SK-N-SH (cell line): ENCODE measurements around the gene MVB12B. TPM values are rescaled to one million over a fixed set of nuclear protein-coding genes. Genes with fewer than 3 reads are reported as not detected.

Source experiments
- CTCF ChIA-PET: fragments of 300-600, 350-600 bp; formaldehyde crosslinking; extraction: SDS; loops from one replicate; lab custom pipeline; 2021; lab: Yijun Ruan, JAX
- POLR2A ChIA-PET: fragments of 350-600 bp; sonication (Branson Sonifier 250); formaldehyde crosslinking; extraction: SDS; loops from one replicate; lab custom pipeline; 2020; ENCODE audit warnings: antibody characterized with exemption, inconsistent platforms; lab: Yijun Ruan, JAX
- DNase-seq: peaks from one replicate; pipeline ENCODE4 v3.0.0; 2012
- H2AFZ ChIP-seq: fragments of 200-600 bp; sonication (generic); 2 replicates; pipeline ENCODE4 v1.8.1; 2016; ENCODE audit warnings: antibody characterized with exemption, mild to moderate bottlenecking, low read depth
- H3F3A ChIP-seq: fragments of 200-600 bp; sonication (generic); replicated peaks from 2 replicates; pipeline ENCODE3; 2016; ENCODE audit warnings: antibody characterized with exemption, mild to moderate bottlenecking; ENCODE audit not compliant: insufficient read depth
- H3K27ac ChIP-seq, 2 experiments: fragments of 200-500 bp in 1 of 2; fragments of 200-600 bp in 1 of 2; sonication (Bioruptor generic) in 1 of 2; sonication (generic), shearing (Covaris generic) in 1 of 2; 2 replicates each; pipeline versions ENCODE4 v1.5.1 to v1.6.1; 2014 to 2016; ENCODE audit warnings: low read depth in 2 of 2, inconsistent platforms in 1 of 2, low read length in 1 of 2, mild to moderate bottlenecking in 1 of 2, mixed read lengths in 1 of 2
- H3K27me3 ChIP-seq: fragments of 200-600 bp; sonication (generic), shearing (Covaris generic); 2 replicates; pipeline ENCODE4 v1.6.1; 2016; ENCODE audit warnings: mixed run types; ENCODE audit not compliant: insufficient read depth
- H3K36me3 ChIP-seq, 2 experiments: fragments of 200-500 bp in 1 of 2; fragments of 200-600 bp in 1 of 2; sonication (Bioruptor generic) in 1 of 2; sonication (generic) in 1 of 2; replicated peaks in 1 of 2; 2 replicates each; pipeline versions ENCODE3 to v1.5.1; 2014 to 2016; ENCODE audit warnings: low read length in 1 of 2, mild to moderate bottlenecking in 1 of 2; ENCODE audit not compliant: insufficient read depth in 2 of 2, control insufficient read depth in 1 of 2
- H3K4me1 ChIP-seq, 2 experiments: fragments of 200-500 bp in 1 of 2; fragments of 200-600 bp in 1 of 2; sonication (Bioruptor generic) in 1 of 2; sonication (generic), shearing (Covaris generic) in 1 of 2; 2 replicates each; pipeline versions ENCODE4 v1.5.1 to v1.6.1; 2014 to 2016; ENCODE audit warnings: low read depth in 1 of 2, low read length in 1 of 2, mixed run types in 1 of 2; ENCODE audit not compliant: insufficient read depth in 2 of 2, control insufficient read depth in 1 of 2
- H3K4me2 ChIP-seq: fragments of 200-600 bp; sonication (generic), shearing (Covaris generic); 2 replicates; pipeline ENCODE4 v1.6.1; 2017; ENCODE audit warnings: mixed run types
- H3K4me3 ChIP-seq, 2 experiments: fragments of 200-500 bp in 1 of 2; fragments of 200-600 bp in 1 of 2; sonication (Bioruptor generic) in 1 of 2; sonication (generic), shearing (Covaris generic) in 1 of 2; 2 replicates each; pipeline versions ENCODE4 v1.5.1 to v1.8.1; 2014 to 2016; ENCODE audit warnings: low read depth in 2 of 2, inconsistent platforms in 1 of 2, low read length in 1 of 2, mild to moderate bottlenecking in 1 of 2, mixed read lengths in 1 of 2, moderate library complexity in 1 of 2
- H3K79me2 ChIP-seq: fragments of 200-600 bp; sonication (generic); 2 replicates; pipeline ENCODE4 v1.8.1; 2017; ENCODE audit warnings: mild to moderate bottlenecking; ENCODE audit not compliant: insufficient read depth
- H3K9ac ChIP-seq: fragments of 200-600 bp; sonication (generic); 2 replicates; pipeline ENCODE4 v1.6.1; 2017; ENCODE audit warnings: mixed run types
- H3K9me2 ChIP-seq: fragments of 200-600 bp; sonication (generic); 2 replicates; pipeline ENCODE4 v1.6.1; 2017; ENCODE audit warnings: mixed run types
- H3K9me3 ChIP-seq: fragments of 200-600 bp; sonication (generic); 2 replicates; pipeline ENCODE4 v1.6.1; 2017; ENCODE audit warnings: mixed run types, mild to moderate bottlenecking, moderate library complexity
- H4K20me1 ChIP-seq: fragments of 200-600 bp; sonication (generic); 2 replicates; pipeline ENCODE4 v1.6.1; 2017; ENCODE audit warnings: mild to moderate bottlenecking, mixed run types; ENCODE audit not compliant: insufficient read depth
- CHD2 ChIP-seq: fragments of 150-350 bp; IDR thresholded peaks from 2 replicates; pipeline ENCODE4 v1.6.1; 2018; ENCODE audit warnings: low read length; ENCODE audit not compliant: partially characterized antibody
- EZH2phosphoT487 ChIP-seq: fragments of 200-600 bp; sonication (generic); IDR thresholded peaks from 2 replicates; pipeline ENCODE4 v1.6.1; 2017; ENCODE audit warnings: low read depth, mixed run types, mild to moderate bottlenecking, antibody characterized with exemption, moderate library complexity, borderline replicate concordance
- FOXJ3 ChIP-seq: sonication (generic); formaldehyde crosslinking; IDR thresholded peaks from 2 replicates; pipeline ENCODE4 v1.5.1; 2020; ENCODE audit warnings: mild to moderate bottlenecking, missing genetic modification reagents
- GATA2 ChIP-seq: sonication (generic); formaldehyde crosslinking; IDR thresholded peaks from 2 replicates; pipeline ENCODE4 v1.5.0; 2020; ENCODE audit warnings: mild to moderate bottlenecking, missing genetic modification reagents
- MXI1 ChIP-seq: IDR thresholded peaks from 2 replicates; pipeline ENCODE4 v1.6.1; 2012; ENCODE audit warnings: mild to moderate bottlenecking, low read depth, low read length, improper control_type of control experiment
- RCOR1 ChIP-seq: fragments of 150-350 bp; IDR thresholded peaks from 2 replicates; pipeline ENCODE4 v1.6.1; 2017; ENCODE audit warnings: antibody characterized with exemption, low read length
- RFX5 ChIP-seq: IDR thresholded peaks from 2 replicates; pipeline ENCODE4 v1.6.1; 2012; ENCODE audit warnings: mild to moderate bottlenecking, improper control_type of control experiment, low read length
- RXRA ChIP-seq: IDR thresholded peaks from 2 replicates; pipeline ENCODE4 v1.4.0; 2012; ENCODE audit warnings: low read depth, mild to moderate bottlenecking, borderline replicate concordance
- SIN3A ChIP-seq: IDR thresholded peaks from 2 replicates; pipeline ENCODE4 v1.6.1; 2012; ENCODE audit warnings: low read depth, mild to moderate bottlenecking, low read length, moderate library complexity, borderline replicate concordance
- TEAD4 ChIP-seq: IDR thresholded peaks from 2 replicates; pipeline ENCODE4 v1.4.0; 2012; ENCODE audit warnings: mild to moderate bottlenecking, borderline replicate concordance; ENCODE audit not compliant: insufficient read depth
- YY1 ChIP-seq: IDR thresholded peaks from 2 replicates; pipeline ENCODE4 v1.4.0; 2012; ENCODE audit warnings: low read depth, mild to moderate bottlenecking
- WGBS: methylation state at CpG from one replicate; pipeline ENCODE4 v1.1.6; 2017; ENCODE audit warnings: low lambda C conversion rate; 5-methylcytosine and 5-hydroxymethylcytosine counted together
- polyA plus RNA-seq, 3 experiments: library from polyadenylated mRNA; depleted of rRNA; stranded (reverse); fragments of >200 nt; gene quantifications; 2 replicates each; pipeline ENCODE4 v1.2.3, GENCODE V29; 2012
- TF ChIP-seq, protein P1 (sequence below): IDR thresholded peaks from 2 replicates; pipeline ENCODE4 v1.4.0; 2012; ENCODE audit warnings: low read depth, borderline replicate concordance
- TF ChIP-seq, protein P2 (sequence below): fragments of 200-600 bp; sonication (generic); IDR thresholded peaks from 2 replicates; pipeline ENCODE4 v1.6.1; 2017; ENCODE audit warnings: antibody characterized with exemption, mild to moderate bottlenecking, moderate library complexity
- TF ChIP-seq, protein P3 (sequence below): fragments of 150-350 bp; IDR thresholded peaks from 2 replicates; pipeline ENCODE4 v1.6.1; 2016; ENCODE audit warnings: mild to moderate bottlenecking, low read depth, low read length
- TF ChIP-seq, protein P4 (sequence below): IDR thresholded peaks from 2 replicates; pipeline ENCODE4 v1.4.0; 2012; ENCODE audit warnings: low read depth

MVB12B gene
- polyA plus RNA-seq, 1 of the 3 experiments (the other 2 are of a cell fraction) = 5.1 TPM

DNA sequence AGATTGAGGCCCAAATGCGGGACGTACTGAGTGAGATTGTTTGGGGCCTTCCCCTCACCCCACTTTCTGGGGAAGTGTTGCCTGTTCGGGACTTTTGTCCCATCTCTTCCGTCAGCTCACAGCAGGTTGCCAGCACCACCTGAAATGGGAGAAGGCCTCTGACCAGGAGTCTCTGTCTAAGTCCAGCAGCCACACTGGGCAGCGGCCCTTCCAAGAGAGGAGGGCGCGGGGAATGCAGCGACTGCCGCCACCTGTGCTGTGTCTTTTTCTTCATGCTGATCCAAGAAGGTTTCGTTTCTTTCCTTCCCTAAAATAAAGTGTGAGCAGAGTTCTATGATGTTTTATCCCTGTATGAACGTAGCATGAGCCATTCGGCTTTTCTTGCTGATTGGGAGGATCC lies 152.9 kb downstream of the MVB12B start:
- Histone ChIP-seq H3K27me3 (no peaks in the 10 kb centered on the region), H2AFZ (no peak overlapping the region), H3F3A (peaks cover 2% of the 10 kb centered on the region), H4K20me1 (no peaks in the 10 kb centered on the region), H3K9ac (no peak overlapping the region), H3K79me2 (no peaks in the 10 kb centered on the region), H3K4me2 (no peak overlapping the region), H3K9me3 (no peaks in the 10 kb centered on the region), H3K27ac (no peak overlapping the region), H3K4me1 (peaks cover 0 to 6% of the 10 kb centered on the region in 2 experiments; a peak in 2 of 4 replicates), H3K36me3 (no peaks in the 10 kb centered on the region), H3K4me3 (no peak overlapping the region), H3K9me2 (no peaks in the 10 kb centered on the region)
- POLR2A ChIA-PET = no interaction called here
- WGBS = 95% methylated on average over 12 of the region's 12 CpGs
- DNase-seq = no peak
- TF ChIP-seq MXI1 = no peak
- TF ChIP-seq YY1 = no peak
- TF ChIP-seq, protein P1, sequence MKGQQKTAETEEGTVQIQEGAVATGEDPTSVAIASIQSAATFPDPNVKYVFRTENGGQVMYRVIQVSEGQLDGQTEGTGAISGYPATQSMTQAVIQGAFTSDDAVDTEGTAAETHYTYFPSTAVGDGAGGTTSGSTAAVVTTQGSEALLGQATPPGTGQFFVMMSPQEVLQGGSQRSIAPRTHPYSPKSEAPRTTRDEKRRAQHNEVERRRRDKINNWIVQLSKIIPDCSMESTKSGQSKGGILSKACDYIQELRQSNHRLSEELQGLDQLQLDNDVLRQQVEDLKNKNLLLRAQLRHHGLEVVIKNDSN = no peak
- TF ChIP-seq, protein P2, sequence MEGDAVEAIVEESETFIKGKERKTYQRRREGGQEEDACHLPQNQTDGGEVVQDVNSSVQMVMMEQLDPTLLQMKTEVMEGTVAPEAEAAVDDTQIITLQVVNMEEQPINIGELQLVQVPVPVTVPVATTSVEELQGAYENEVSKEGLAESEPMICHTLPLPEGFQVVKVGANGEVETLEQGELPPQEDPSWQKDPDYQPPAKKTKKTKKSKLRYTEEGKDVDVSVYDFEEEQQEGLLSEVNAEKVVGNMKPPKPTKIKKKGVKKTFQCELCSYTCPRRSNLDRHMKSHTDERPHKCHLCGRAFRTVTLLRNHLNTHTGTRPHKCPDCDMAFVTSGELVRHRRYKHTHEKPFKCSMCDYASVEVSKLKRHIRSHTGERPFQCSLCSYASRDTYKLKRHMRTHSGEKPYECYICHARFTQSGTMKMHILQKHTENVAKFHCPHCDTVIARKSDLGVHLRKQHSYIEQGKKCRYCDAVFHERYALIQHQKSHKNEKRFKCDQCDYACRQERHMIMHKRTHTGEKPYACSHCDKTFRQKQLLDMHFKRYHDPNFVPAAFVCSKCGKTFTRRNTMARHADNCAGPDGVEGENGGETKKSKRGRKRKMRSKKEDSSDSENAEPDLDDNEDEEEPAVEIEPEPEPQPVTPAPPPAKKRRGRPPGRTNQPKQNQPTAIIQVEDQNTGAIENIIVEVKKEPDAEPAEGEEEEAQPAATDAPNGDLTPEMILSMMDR = no peak
- TF ChIP-seq, protein P3, sequence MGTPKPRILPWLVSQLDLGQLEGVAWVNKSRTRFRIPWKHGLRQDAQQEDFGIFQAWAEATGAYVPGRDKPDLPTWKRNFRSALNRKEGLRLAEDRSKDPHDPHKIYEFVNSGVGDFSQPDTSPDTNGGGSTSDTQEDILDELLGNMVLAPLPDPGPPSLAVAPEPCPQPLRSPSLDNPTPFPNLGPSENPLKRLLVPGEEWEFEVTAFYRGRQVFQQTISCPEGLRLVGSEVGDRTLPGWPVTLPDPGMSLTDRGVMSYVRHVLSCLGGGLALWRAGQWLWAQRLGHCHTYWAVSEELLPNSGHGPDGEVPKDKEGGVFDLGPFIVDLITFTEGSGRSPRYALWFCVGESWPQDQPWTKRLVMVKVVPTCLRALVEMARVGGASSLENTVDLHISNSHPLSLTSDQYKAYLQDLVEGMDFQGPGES = no peak
- TF ChIP-seq RCOR1 = no peak
- TF ChIP-seq GATA2 (CRISPR knock-in tag) = no peak
- no peak for TF ChIP-seq RFX5
- no peak for TF ChIP-seq FOXJ3 (CRISPR knock-in tag)
- TF ChIP-seq, protein P4, sequence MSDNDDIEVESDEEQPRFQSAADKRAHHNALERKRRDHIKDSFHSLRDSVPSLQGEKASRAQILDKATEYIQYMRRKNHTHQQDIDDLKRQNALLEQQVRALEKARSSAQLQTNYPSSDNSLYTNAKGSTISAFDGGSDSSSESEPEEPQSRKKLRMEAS = no peak
- TF ChIP-seq EZH2phosphoT487 = no peak
- no peak for TF ChIP-seq RXRA
- no peak for TF ChIP-seq TEAD4
- TF ChIP-seq SIN3A = no peak
- TF ChIP-seq CHD2 = no peak
- TF ChIP-seq, all 33 proteins: peak for 0
- CTCF ChIA-PET = interaction anchor here (1.0 to 1.1 kb wide), 2 partner anchors 12 to 20 kb away, joined by 5 to 9 read pairs; no protein-coding TSS in a partner anchor
